ENCODE data around the gene ZNF827. TPM values are rescaled to one million over a fixed set of nuclear protein-coding genes. Genes with fewer than 3 reads are reported as not detected.

The ZNF827 gene
- total and polyA plus RNA-seq, 2 experiments from 2014 or later, result 7.8 to 17.5 TPM

- no peaks in the 10 kb centered on the region for H3K79me2 ChIP-seq
- H4K20me1 ChIP-seq (ENCODE audit: insufficient read depth, poor library complexity, severe bottlenecking), result no peaks in the 10 kb centered on the region
- no peaks in the 10 kb centered on the region for H3K9me3 ChIP-seq (ENCODE audit: low read depth)
- H3K4me1 ChIP-seq (ENCODE audit: insufficient read depth), result no peaks in the 10 kb centered on the region
- no peak for TF ChIP-seq EZH2 (IDR thresholded peaks at IDR 0.05; ENCODE audit: borderline replicate concordance)
- TF ChIP-seq EZH2phosphoT487 (IDR thresholded peaks at IDR 0.05; ENCODE audit: low read depth, severe bottlenecking, unreplicated experiment), result no peak
- TF ChIP-seq CTCF (IDR thresholded peaks at IDR 0.05; ENCODE audit: poor library complexity), result no peak
- H3K9me2 ChIP-seq (replicated peaks; ENCODE audit: insufficient read depth), result no peaks in the 10 kb centered on the region
- no peak overlapping the region for H3K27ac ChIP-seq
- 59% methylated on average over 3 of the region's 3 CpGs for WGBS (ENCODE audit: low lambda C conversion rate, missing lambda C conversion rate)
- H3K27me3 ChIP-seq, result no peaks in the 10 kb centered on the region
- H2AFZ ChIP-seq, result no peak overlapping the region
- no peak overlapping the region for H3K4me2 ChIP-seq
- DNase-seq (ENCODE audit: low spot score), result no peak
- no peaks in the 10 kb centered on the region for H3K36me3 ChIP-seq (replicated peaks; ENCODE audit: insufficient read depth, low read depth)
- no peak overlapping the region for H3K4me3 ChIP-seq
Observed at GRCh38 chr4:145716200-145716599, 222.4 kb downstream of the ZNF827 start.

- H2AFZ ChIP-seq, result no peak overlapping the region
- H3K9me2 ChIP-seq (replicated peaks; ENCODE audit: insufficient read depth), result no peaks in the 10 kb centered on the region
- no peak overlapping the region for H3K4me3 ChIP-seq
- H3K9me3 ChIP-seq (ENCODE audit: low read depth), result no peaks in the 10 kb centered on the region
- no peaks in the 10 kb centered on the region for H4K20me1 ChIP-seq (ENCODE audit: insufficient read depth, poor library complexity, severe bottlenecking)
- H3K36me3 ChIP-seq (replicated peaks; ENCODE audit: insufficient read depth, low read depth), result no peaks in the 10 kb centered on the region
- TF ChIP-seq EZH2 (IDR thresholded peaks at IDR 0.05; ENCODE audit: borderline replicate concordance) (no peak), CTCF (IDR thresholded peaks at IDR 0.05; ENCODE audit: poor library complexity) (no peak), EZH2phosphoT487 (IDR thresholded peaks at IDR 0.05; ENCODE audit: low read depth, severe bottlenecking, unreplicated experiment) (no peak)
- H3K4me1 ChIP-seq (ENCODE audit: insufficient read depth), result no peaks in the 10 kb centered on the region
- H3K27ac ChIP-seq, result no peak overlapping the region
- WGBS (ENCODE audit: low lambda C conversion rate, missing lambda C conversion rate), result 90% methylated on average over 3 of the region's 3 CpGs
- no peak for DNase-seq (ENCODE audit: low spot score)
- no peak overlapping the region for H3K4me2 ChIP-seq
- H3K79me2 ChIP-seq, result no peaks in the 10 kb centered on the region
- no peaks in the 10 kb centered on the region for H3K27me3 ChIP-seq
Observed at GRCh38 chr4:145709843-145710242, 228.8 kb downstream of the ZNF827 start.

GRCh38 chr4:145709336-145709735 is 229.3 kb downstream of the ZNF827 start:
- no peak for TF ChIP-seq EZH2phosphoT487 (IDR thresholded peaks at IDR 0.05; ENCODE audit: low read depth, severe bottlenecking, unreplicated experiment)
- TF ChIP-seq CTCF (IDR thresholded peaks at IDR 0.05; ENCODE audit: poor library complexity), result no peak
- TF ChIP-seq EZH2 (IDR thresholded peaks at IDR 0.05; ENCODE audit: borderline replicate concordance), result no peak
- H3K36me3 ChIP-seq (replicated peaks; ENCODE audit: insufficient read depth, low read depth), result no peaks in the 10 kb centered on the region
- no peaks in the 10 kb centered on the region for H3K9me3 ChIP-seq (ENCODE audit: low read depth)
- H3K79me2 ChIP-seq, result no peaks in the 10 kb centered on the region
- H2AFZ ChIP-seq, result no peak overlapping the region
- H3K4me1 ChIP-seq (ENCODE audit: insufficient read depth), result no peaks in the 10 kb centered on the region
- H3K4me3 ChIP-seq, result no peak overlapping the region
- no peaks in the 10 kb centered on the region for H4K20me1 ChIP-seq (ENCODE audit: insufficient read depth, poor library complexity, severe bottlenecking)
- no peaks in the 10 kb centered on the region for H3K9me2 ChIP-seq (replicated peaks; ENCODE audit: insufficient read depth)
- WGBS (ENCODE audit: low lambda C conversion rate, missing lambda C conversion rate), result 86% methylated on average over 1 of the region's 1 CpG
- H3K4me2 ChIP-seq, result no peak overlapping the region
- no peak for DNase-seq (ENCODE audit: low spot score)
- H3K27ac ChIP-seq, result no peak overlapping the region
- H3K27me3 ChIP-seq, result no peaks in the 10 kb centered on the region

Small RNA genes lying within 50 kb of the gene (small RNA-seq; reads per million reads assigned to genes)
- not detected for gene RF00019

Other genes starting within 250 kb of the ZNF827 start
- 53.6 and 75.5 TPM in 2 replicates for gene LSM6, start 236.9 kb upstream of the ZNF827 start, total RNA-seq
- 48.6 and 51.0 TPM in 2 replicates for gene LSM6, start 236.9 kb upstream of the ZNF827 start, polyA plus RNA-seq